Measurements from ENCODE around the gene PACSIN3. TPM values are rescaled to one million over a fixed set of nuclear protein-coding genes. Genes with fewer than 3 reads are reported as not detected.

PACSIN3 gene
- total and polyA plus RNA-seq, 2 of the 8 experiments (the other 6 are each of a cell fraction or from before 2014, with no cell fraction given) = 23.8 to 47.2 TPM

GRCh38 chr11:47184711-47185304, 1.4 kb downstream of the PACSIN3 start:
- Histone ChIP-seq H4K8ac (ENCODE audit: extremely low read depth, insufficient read depth, low read length) (peak overlapping the region; percentile 58; the same call in 1 of the 2 replicates), H3K36me3 (ENCODE audit: control insufficient read depth in 2 of 4, insufficient read depth in 4 of 4, low read length in 3 of 4) (peaks cover 3 to 9% (median 5%) of the 10 kb centered on the region in 4 experiments; a peak in 4 of 8 replicates), H2BK20ac (ENCODE audit: low read length) (no peak overlapping the region), H3K79me1 (ENCODE audit: low read depth, low read length) (peaks cover 3% of the 10 kb centered on the region; the same call in 1 of the 2 replicates), H2BK15ac (ENCODE audit: low read length) (peak overlapping the region; percentile 88; the same call in 1 of the 2 replicates), H3K4ac (replicated peaks; ENCODE audit: insufficient read length, low read depth, low read length) (peak overlapping the region; percentile 25), H3K23ac (ENCODE audit: insufficient read length) (no peak overlapping the region), H3K9me3 (ENCODE audit: insufficient read depth in 2 of 2, low read depth in 1 of 2, low read length in 1 of 2) (no peaks in the 10 kb centered on the region), H2BK120ac (replicated peaks; ENCODE audit: low read depth, low read length) (peak overlapping the region; percentile 70), H2BK5ac (ENCODE audit: low read depth, low read length) (peak overlapping the region; percentile 91; the same call in 1 of the 2 replicates), H3K27me3 (replicated peaks in 1 of 4; ENCODE audit: control insufficient read depth in 3 of 4, extremely low read depth in 1 of 4, insufficient read depth in 3 of 4, low read length in 3 of 4) (peaks cover 0 to 6% (median 0%) of the 10 kb centered on the region in 4 experiments; a peak in 3 of 7 replicates), H3K23me2 (ENCODE audit: low read depth, low read length) (peaks cover 12% of the 10 kb centered on the region; the same call in 1 of the 2 replicates), H3K27ac (ENCODE audit: low read depth, low read length) (peak overlapping the region; percentile 81; the same call in 1 of the 2 replicates), H4K20me1 (replicated peaks in 1 of 2; ENCODE audit: control insufficient read depth in 1 of 2, insufficient read depth in 2 of 2, low read length in 2 of 2) (peaks cover 0 to 6% of the 10 kb centered on the region in 2 experiments), H3K4me2 (ENCODE audit: insufficient read depth in 1 of 2, low read depth in 2 of 2, low read length in 2 of 2) (peak overlapping the region; percentile 66 to 82), H2AFZ (ENCODE audit: low read length) (no peak overlapping the region), H3K14ac (ENCODE audit: insufficient read length) (no peak overlapping the region), H4K5ac (ENCODE audit: insufficient read length, low read depth, low read length) (peak overlapping the region; percentile 94), H3K56ac (replicated peaks; ENCODE audit: insufficient read length, low read depth, low read length) (peak overlapping the region; percentile 12), H3K18ac (ENCODE audit: extremely low read depth, low read length) (peak overlapping the region; percentile 95), H3K4me1 (replicated peaks in 1 of 4; ENCODE audit: control insufficient read depth in 3 of 4, insufficient read depth in 4 of 4, low read length in 3 of 4) (peaks cover 0 to 8% (median 6%) of the 10 kb centered on the region in 4 experiments; a peak in 5 of 7 replicates), H4K91ac (replicated peaks; ENCODE audit: insufficient read length, low read length) (peak overlapping the region; percentile 94), H2BK12ac (ENCODE audit: low read depth, low read length) (0 out of 2 replicates have a peak overlapping the region, but pooled peaks have one; percentile 71), H3K4me3 (ENCODE audit: extremely low read depth in 1 of 4, insufficient read depth in 2 of 4, low read depth in 3 of 4, low read length in 4 of 4) (peak overlapping the region; percentile 43 to 92 (median 82)), H3K79me2 (ENCODE audit: control insufficient read depth in 1 of 2, insufficient read depth in 2 of 2, low read length in 2 of 2) (peaks cover 0 to 16% of the 10 kb centered on the region in 2 experiments; a peak in 3 of 4 replicates), H3K9ac (replicated peaks in 1 of 4; ENCODE audit: extremely low read depth in 1 of 4, low read depth in 3 of 4, low read length in 3 of 4) (peak overlapping the region in 3 of 4 experiments; percentile 39 to 62 (median 60); a peak in 6 of 7 replicates), H2AK5ac (ENCODE audit: low read depth, low read length) (peak overlapping the region; percentile 82; the same call in 1 of the 2 replicates)
- DNase-seq (ENCODE audit: low read depth in 1 of 2, low spot score in 2 of 2) = no peak
- CTCF ChIA-PET (ENCODE audit: partially characterized antibody) = interaction anchor here (0.8 to 16.6 kb wide), 19 partner anchors 9 to 268 kb away, joined by 3 to 247 read pairs (median 4); partner anchors contain the start of genes ACP2, DDB2 and NR1H3
- no peak for FAIRE-seq
- 45% methylated on average over 13 of the region's 13 CpGs; no CpG with 5 or more reads in 1 of the 2 experiments for WGBS, 2 experiments (ENCODE audit: extremely low coverage in 1 of 2, insufficient coverage in 1 of 2, insufficient read length in 1 of 2, insufficient replicate concordance in 2 of 2, low coverage in 1 of 2, low lambda C conversion rate in 2 of 2, missing lambda C conversion rate in 1 of 2)
- TF ChIP-seq SUZ12 (IDR thresholded peaks at IDR 0.05; ENCODE audit: low read length) (no peak), MAX (IDR thresholded peaks at IDR 0.05) (no peak), EZH2 (IDR thresholded peaks at IDR 0.05; ENCODE audit: low read depth, low read length, severe bottlenecking) (no peak), RFX5 (IDR thresholded peaks at IDR 0.05; ENCODE audit: borderline replicate concordance, low read depth, low read length) (no peak), CBX8 (IDR thresholded peaks at IDR 0.05; ENCODE audit: borderline replicate concordance, low read depth, low read length) (no peak), MAFK (IDR thresholded peaks at IDR 0.05; ENCODE audit: low read depth, low read length) (no peak), BACH1 (IDR thresholded peaks at IDR 0.05; ENCODE audit: low read length) (no peak)
- POLR2A ChIA-PET (ENCODE audit: partially characterized antibody) = interaction anchor here (0.6 to 3.9 kb wide), 24 partner anchors 9 to 340 kb away, joined by 3 to 30 read pairs (median 4); partner anchors contain the start of genes ACP2, DDB2 and NR1H3
